HK-2 (cell line): Measurements from ENCODE around the gene TNNI3.
A peak's percentile ranks its signal among the peaks of the same experiment; 100 is the strongest.

Source experiments
- DNase-seq: peaks from one replicate; pipeline ENCODE4 v3.0.0-alpha.2; 2018; ENCODE audit not compliant: unreplicated experiment

The TNNI3 gene

DNA sequence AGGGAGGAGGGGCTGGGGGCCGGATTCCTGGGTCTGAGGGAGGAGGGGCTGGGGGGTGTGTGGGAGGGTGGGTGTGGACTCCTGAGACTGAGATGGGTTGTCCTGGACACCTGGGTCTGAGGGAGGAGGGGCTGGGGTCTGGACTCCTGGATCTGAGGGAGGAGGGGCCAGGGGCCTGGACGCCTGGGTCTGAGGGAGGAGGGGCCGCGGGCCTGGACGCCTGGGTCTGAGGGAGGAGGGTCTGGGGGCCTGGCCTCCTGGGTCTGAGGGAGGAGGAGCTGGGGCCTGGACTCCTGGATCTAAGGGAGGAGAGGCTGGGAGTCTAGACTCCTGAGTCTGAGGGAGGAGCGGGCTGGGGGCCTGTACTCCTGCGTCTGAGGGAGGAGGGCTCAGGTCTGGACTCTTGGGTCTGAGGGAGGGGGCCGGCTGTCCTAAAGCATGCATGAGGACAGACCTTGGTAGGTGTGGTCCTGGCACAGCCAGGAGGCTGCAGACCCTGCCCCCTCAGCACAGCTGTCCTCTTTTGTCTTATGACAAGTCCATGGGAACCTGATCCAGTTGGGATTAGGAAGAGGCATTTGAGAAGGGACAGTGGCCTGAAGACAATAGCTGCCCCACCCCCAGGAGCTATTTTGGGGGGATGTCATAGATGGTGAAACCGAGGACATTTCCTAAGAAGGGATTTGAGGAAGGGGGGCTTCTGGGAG, 9.8 kb downstream of the TNNI3 start:
- no peak for DNase-seq

- DNase-seq: peak; percentile 87
Observed at GRCh38 chr19:55146705-55147273, 10.7 kb downstream of the TNNI3 start.

DNA sequence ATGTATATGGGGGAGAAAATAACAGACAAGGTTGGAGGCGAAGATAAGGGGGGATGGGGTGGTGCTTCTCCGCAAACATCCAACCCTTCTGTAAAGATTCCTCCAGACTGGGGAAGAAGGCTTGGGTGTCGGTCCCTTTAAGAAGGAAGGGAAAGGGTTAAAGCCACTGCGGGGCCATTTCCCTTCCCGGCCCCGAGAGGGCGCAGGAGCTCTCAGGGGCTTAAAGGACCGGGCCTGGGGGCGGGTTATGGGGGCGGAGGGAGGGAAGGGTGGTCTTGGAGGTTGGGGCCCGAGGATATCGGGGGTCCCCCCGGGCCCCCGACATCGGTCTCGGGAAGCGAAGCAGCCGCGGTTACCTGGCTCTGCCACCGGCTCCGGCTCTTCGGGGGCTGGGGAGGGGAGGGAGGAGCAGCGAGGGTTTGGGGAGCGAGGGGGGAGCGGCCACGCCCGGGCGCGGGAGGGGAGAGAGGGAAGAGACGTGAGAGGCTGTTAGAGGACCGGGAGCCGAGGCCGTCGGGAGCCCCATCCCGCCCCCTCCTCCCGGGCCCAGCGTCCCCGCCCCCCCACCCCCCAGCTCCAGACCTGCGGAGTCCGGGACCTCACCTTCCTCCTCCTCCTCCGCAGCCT, 11.3 kb downstream of the TNNI3 start:
- DNase-seq: peak; percentile 74

- DNase-seq: no peak
Observed at GRCh38 chr19:55145232-55145631, 12.3 kb downstream of the TNNI3 start.

DNA sequence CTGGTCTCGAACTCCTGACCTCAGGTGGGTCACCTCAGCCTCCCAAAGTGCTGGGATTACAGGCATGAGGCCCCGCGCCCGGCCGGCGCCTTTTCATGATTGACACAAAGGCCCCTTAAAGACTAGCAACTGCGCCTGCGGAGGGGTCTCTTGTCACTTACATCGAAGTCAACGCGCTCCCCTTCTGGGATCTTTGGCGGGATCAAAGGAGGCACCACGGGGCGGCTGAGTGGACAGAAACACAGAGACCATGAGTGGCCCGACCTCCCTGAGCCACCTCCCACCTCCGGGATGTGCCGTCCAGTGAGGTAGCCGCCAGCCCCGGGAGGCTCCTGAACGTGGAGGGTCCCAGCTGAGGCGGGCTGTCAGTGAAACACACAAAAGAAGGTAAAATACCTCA, 15.8 kb downstream of the TNNI3 start:
- DNase-seq: no peak

DNA sequence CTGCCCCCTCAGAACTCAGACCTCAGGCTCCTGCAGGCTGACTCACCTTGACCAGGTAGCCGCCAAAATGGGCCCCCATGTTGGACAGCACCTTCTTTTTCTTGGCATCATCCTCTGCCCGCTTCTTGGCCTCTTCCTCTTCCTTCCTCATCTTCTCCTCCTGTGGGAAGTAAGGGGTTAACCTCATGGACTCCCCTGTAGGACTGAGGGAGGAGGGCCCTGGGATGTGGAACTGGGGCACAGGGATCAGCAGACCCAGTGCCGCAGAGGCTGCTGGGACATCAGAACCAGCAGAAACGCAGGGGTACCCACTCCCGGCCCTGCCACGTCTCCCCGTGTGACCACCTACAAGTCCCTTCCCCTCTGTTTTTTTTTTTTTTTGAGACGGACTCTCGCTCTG, 19.6 kb downstream of the TNNI3 start:
- no peak for DNase-seq

DNA sequence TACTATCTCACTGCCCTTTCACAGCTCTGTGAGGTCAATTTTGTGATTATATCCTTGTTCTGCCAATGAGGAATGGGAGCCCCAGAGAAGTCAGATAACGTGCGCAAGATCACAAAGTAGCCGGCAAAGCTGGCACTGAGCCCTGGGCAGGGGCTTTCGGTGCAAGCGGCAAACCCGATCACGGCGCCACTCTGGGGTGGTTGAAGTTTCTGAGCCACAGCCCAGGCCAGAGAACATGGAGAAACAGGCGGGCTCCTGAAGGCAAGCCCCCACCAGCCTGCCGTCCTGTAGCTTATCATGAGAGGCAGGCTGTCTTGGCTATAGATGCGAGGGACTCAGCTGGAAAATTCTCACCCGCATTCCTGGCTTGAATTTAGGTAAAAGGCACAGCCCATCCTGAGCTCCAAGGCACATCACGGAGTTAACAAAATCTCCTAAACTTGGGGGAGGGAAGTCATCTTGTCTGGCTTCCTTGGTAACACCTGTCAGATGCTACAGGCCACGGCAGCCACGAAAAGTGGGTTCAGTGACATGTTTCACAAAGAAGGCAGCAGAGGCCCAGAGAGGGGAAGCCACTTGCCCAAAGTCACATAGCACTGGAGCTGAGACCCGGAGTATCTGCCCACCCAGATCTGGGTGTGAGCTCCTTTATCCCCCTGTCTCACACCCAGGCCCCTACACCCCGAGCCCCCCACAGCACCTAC, 21.0 kb downstream of the TNNI3 start:
- DNase-seq: no peak

- no peak for DNase-seq
Observed at GRCh38 chr19:55134736-55135135, 22.8 kb downstream of the TNNI3 start.

DNA sequence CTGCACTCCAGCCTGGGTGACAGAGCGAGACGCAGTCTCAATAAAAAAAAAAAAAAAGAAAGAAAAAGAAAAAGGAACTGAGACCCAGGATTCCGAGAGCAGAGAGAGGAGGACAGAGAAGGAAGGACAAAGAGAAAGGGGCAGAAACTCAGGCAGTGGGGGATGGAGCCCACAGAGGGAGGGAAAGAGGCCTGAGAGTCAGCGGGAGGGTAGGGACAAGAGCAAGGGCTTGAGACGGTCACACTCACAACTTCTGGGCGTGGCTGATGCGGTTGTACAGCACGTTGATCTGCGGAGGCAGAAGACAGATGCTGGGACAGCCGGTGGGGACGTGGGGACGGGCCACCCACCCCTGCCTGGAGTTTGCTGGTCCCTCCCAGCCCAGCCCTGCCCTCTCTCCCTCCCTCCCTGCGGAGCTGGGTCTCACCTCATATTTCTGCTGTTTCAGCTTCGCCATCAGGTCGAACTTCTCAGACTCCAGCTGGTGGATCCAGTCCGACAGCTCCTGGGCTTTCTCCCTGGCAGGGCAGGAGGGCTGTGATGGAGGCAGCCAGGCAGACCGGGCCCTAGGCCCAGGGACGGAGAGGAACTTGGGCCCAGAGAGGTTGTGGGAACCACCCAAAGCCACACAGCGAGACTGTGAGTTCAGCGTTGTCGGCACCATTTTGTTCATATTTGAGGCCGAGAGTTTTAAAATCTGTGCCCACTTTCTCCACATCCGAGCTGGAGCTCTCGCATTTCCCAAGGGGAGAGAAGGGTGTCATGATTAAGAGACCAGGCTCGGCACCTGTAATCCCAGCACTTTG, 23.7 kb downstream of the TNNI3 start:
- no peak for DNase-seq

DNA sequence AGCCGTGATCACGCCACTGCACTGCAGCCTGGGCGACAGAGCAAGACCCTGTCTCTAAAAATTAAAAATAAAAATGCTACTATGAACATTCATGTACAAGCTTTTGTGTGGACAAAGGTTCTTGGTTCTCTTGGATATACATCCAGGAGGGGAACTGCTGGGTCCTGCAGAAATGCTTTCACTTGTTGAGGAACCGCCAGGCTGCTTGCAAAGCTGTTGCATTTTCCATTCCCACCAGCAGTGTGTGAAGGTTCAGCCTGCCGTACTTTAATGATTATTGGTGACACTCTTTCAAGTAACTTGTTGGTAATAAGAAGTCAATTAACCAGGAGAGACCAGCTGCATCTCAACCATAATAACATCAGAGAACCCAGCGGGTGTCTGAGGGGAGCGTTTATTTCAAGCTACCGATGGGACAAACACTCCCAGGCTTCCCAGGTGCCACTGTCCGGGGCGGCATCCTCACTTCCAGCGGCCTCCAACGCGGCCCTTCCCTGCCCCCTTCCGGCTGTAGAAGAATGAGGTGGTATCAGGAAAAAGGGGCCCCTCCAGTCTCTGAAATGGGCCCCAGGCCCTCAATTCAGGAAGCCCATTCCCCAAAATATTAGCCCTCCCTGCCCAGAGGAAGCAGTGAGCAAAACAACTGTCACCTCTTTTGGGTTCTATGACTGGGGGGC, 24.9 kb downstream of the TNNI3 start:
- DNase-seq: no peak

- DNase-seq: no peak
Observed at GRCh38 chr19:55131421-55131820, 26.1 kb downstream of the TNNI3 start.

GRCh38 chr19:55119053-55119452, 38.5 kb downstream of the TNNI3 start:
- no peak for DNase-seq

DNA sequence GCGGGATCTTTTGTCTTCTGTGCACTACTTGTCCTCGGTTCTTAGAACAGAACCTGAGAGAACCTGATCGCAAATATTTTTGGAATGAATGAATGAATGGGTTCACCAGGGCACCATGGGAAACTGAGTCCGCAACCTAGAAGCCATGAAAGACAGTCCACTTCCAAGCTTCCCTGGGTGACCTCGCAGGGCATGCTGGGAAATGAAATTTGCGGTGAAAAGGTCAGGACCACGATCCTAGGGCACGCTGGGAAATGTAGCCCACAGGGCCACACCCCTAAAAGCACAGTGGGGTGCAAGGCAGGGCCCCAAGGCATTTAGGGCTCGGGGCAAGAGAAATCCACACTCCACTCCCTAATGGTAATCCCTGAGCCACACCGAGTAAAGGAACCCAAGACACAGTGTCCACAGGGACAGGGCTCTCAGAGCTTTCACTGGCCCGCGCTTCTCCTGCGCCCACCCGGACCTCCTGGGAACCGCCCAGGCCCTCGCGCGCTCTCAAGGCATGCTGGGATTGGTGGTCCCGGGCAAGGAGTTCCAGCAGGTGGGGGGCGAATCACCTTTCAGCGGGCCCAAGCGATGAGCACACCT, 39.0 kb downstream of the TNNI3 start:
- DNase-seq: no peak

- peak; percentile 99 for DNase-seq
Observed at GRCh38 chr19:55117663-55118391, 39.7 kb downstream of the TNNI3 start.

- peak; percentile 38 for DNase-seq
Observed at GRCh38 chr19:55116859-55117662, 40.5 kb downstream of the TNNI3 start, which contains the start of gene PPP1R12C. Gene PPP1R12C (minus strand): TSS chr19:55117637. CDS start chr19:55117543, 94 bp downstream.

- DNase-seq: peak; percentile 43
Observed at GRCh38 chr19:55116232-55116858, 41.2 kb downstream of the TNNI3 start.

DNA sequence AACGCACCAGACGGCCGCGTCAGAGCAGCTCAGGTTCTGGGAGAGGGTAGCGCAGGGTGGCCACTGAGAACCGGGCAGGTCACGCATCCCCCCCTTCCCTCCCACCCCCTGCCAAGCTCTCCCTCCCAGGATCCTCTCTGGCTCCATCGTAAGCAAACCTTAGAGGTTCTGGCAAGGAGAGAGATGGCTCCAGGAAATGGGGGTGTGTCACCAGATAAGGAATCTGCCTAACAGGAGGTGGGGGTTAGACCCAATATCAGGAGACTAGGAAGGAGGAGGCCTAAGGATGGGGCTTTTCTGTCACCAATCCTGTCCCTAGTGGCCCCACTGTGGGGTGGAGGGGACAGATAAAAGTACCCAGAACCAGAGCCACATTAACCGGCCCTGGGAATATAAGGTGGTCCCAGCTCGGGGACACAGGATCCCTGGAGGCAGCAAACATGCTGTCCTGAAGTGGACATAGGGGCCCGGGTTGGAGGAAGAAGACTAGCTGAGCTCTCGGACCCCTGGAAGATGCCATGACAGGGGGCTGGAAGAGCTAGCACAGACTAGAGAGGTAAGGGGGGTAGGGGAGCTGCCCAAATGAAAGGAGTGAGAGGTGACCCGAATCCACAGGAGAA, 42.0 kb downstream of the TNNI3 start:
- no peak for DNase-seq

DNA sequence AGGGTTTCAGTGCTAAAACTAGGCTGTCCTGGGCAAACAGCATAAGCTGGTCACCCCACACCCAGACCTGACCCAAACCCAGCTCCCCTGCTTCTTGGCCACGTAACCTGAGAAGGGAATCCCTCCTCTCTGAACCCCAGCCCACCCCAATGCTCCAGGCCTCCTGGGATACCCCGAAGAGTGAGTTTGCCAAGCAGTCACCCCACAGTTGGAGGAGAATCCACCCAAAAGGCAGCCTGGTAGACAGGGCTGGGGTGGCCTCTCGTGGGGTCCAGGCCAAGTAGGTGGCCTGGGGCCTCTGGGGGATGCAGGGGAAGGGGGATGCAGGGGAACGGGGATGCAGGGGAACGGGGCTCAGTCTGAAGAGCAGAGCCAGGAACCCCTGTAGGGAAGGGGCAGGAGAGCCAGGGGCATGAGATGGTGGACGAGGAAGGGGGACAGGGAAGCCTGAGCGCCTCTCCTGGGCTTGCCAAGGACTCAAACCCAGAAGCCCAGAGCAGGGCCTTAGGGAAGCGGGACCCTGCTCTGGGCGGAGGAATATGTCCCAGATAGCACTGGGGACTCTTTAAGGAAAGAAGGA, 42.9 kb downstream of the TNNI3 start:
- no peak for DNase-seq
